ENCODE data around the gene GAL3ST2.

GAL3ST2 gene

GRCh38 chr2:241844066-241844728, 67.6 kb downstream of the GAL3ST2 start:
- peak; percentile 90 for DNase-seq (ENCODE audit: low spot score)

GRCh38 chr2:241844831-241845578, 68.4 kb downstream of the GAL3ST2 start:
- in situ Hi-C loops (cut with MboI; ENCODE audit: low sequenced_read_pairs, unreplicated experiment) = no loop called here
- TF ChIP-seq CTCF (IDR thresholded peaks at IDR 0.05; ENCODE audit: borderline replicate concordance, control extremely low read depth, extremely low read depth, insufficient read depth, missing control alignments) = no peak
- DNase-seq (ENCODE audit: low spot score) = no peak

More at GRCh38 chr2:241844066-241844728, 67.6 kb downstream of the GAL3ST2 start:
- in situ Hi-C loops (cut with MboI; ENCODE audit: low sequenced_read_pairs, unreplicated experiment) = no loop called here
- TF ChIP-seq CTCF (IDR thresholded peaks at IDR 0.05; ENCODE audit: borderline replicate concordance, control extremely low read depth, extremely low read depth, insufficient read depth, missing control alignments) = no peak

GRCh38 chr2:241846406-241846805, 69.8 kb downstream of the GAL3ST2 start:
- in situ Hi-C loops (cut with MboI; ENCODE audit: low sequenced_read_pairs, unreplicated experiment) = no loop called here
- no peak for DNase-seq (ENCODE audit: low spot score)
- TF ChIP-seq CTCF (IDR thresholded peaks at IDR 0.05; ENCODE audit: borderline replicate concordance, control extremely low read depth, extremely low read depth, insufficient read depth, missing control alignments) = no peak

- no peak for TF ChIP-seq CTCF (IDR thresholded peaks at IDR 0.05; ENCODE audit: borderline replicate concordance, control extremely low read depth, extremely low read depth, insufficient read depth, missing control alignments)
- DNase-seq (ENCODE audit: low spot score) = peak; percentile 20
- in situ Hi-C loops (cut with MboI; ENCODE audit: low sequenced_read_pairs, unreplicated experiment) = no loop called here
These were observed 72.4 kb downstream of the GAL3ST2 start for GRCh38 chr2:241848761-241849615.

- in situ Hi-C loops (cut with MboI; ENCODE audit: low sequenced_read_pairs, unreplicated experiment) = no loop called here
- no peak for TF ChIP-seq CTCF (IDR thresholded peaks at IDR 0.05; ENCODE audit: borderline replicate concordance, control extremely low read depth, extremely low read depth, insufficient read depth, missing control alignments)
- peak; percentile 34 for DNase-seq (ENCODE audit: low spot score)
These were observed 73.3 kb downstream of the GAL3ST2 start for GRCh38 chr2:241849616-241850543.
